ENCODE results near the gene ANAPC13.

DNA sequence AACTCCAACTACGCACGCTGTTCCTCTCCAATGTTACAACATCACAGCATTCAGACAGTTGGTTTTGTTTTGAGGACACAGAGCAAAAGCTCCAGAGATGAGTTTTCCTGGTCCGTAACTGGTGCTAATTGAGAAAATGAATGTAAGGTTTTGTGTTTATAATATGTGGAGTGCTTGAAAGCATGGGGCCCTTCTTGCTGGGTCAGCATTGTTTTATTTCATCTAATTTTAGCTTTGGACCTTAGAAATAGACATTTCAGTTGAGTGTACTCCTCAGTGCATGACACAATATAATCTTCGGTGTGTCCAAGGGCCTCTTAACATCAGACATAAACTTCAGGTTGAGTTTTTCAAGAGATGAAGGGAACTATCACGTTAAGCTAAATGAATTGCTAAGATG, 37.1 kb downstream of the ANAPC13 start:
- TF ChIP-seq, protein P1, sequence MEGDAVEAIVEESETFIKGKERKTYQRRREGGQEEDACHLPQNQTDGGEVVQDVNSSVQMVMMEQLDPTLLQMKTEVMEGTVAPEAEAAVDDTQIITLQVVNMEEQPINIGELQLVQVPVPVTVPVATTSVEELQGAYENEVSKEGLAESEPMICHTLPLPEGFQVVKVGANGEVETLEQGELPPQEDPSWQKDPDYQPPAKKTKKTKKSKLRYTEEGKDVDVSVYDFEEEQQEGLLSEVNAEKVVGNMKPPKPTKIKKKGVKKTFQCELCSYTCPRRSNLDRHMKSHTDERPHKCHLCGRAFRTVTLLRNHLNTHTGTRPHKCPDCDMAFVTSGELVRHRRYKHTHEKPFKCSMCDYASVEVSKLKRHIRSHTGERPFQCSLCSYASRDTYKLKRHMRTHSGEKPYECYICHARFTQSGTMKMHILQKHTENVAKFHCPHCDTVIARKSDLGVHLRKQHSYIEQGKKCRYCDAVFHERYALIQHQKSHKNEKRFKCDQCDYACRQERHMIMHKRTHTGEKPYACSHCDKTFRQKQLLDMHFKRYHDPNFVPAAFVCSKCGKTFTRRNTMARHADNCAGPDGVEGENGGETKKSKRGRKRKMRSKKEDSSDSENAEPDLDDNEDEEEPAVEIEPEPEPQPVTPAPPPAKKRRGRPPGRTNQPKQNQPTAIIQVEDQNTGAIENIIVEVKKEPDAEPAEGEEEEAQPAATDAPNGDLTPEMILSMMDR (IDR thresholded peaks at IDR 0.05; ENCODE audit: low read length): no peak
- no peak for TF ChIP-seq EZH2 (optimal IDR thresholded peaks at IDR 0.05; ENCODE audit: low read depth, low read length)
